HEK293 (cell line): ENCODE results near the gene TCERG1L.

Experiments used
- TF ChIP-seq, protein P1 (sequence below): fragments of 450-650 bp; formaldehyde crosslinking; IDR thresholded peaks from 2 replicates; pipeline ENCODE4 v1.5.1; 2016; ENCODE audit warnings: missing biosample characterization, missing genetic modification characterization
- TF ChIP-seq, protein P2 (sequence below): fragments of 450-650 bp; formaldehyde crosslinking; IDR thresholded peaks from 2 replicates; pipeline ENCODE4 v1.5.1; 2016; ENCODE audit warnings: missing biosample characterization, missing genetic modification characterization
- TF ChIP-seq, protein P3 (sequence below): sonication (generic); formaldehyde crosslinking; IDR thresholded peaks from 2 replicates; pipeline ENCODE4 v1.8.1; 2022; ENCODE audit warnings: mild to moderate bottlenecking, moderate library complexity, missing genetic modification reagents

DNA sequence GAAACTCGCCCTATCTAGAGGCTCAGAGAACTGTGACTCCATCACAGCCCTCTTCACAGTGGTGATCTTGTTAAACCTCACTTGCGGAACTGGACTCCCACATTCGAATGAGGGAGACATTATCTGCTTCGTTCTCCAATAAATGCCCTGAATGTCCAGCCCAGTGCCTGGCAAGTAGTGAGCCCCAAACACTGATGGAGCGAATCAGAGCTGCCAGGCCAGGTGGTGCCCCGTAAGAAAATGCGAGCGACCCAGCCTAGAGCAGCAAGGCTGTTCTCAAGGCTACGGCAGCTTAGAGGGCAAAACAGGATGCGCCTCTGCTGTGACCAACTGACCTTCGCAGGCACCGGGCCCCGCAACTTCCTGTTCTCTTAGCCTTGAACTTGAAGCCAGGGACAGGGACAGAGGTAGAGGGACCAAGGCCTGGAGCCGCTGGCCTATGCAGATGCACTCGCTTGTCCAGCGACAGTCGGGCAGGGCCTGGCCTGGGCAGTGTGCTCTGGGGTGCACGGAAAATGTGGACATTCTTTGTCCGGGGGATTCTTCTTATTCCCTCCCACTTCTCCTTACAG lies 217.6 kb downstream of the TCERG1L start:
- TF ChIP-seq, protein P1, sequence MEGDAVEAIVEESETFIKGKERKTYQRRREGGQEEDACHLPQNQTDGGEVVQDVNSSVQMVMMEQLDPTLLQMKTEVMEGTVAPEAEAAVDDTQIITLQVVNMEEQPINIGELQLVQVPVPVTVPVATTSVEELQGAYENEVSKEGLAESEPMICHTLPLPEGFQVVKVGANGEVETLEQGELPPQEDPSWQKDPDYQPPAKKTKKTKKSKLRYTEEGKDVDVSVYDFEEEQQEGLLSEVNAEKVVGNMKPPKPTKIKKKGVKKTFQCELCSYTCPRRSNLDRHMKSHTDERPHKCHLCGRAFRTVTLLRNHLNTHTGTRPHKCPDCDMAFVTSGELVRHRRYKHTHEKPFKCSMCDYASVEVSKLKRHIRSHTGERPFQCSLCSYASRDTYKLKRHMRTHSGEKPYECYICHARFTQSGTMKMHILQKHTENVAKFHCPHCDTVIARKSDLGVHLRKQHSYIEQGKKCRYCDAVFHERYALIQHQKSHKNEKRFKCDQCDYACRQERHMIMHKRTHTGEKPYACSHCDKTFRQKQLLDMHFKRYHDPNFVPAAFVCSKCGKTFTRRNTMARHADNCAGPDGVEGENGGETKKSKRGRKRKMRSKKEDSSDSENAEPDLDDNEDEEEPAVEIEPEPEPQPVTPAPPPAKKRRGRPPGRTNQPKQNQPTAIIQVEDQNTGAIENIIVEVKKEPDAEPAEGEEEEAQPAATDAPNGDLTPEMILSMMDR (tag by site-specific recombination): no peak
- TF ChIP-seq, protein P2, sequence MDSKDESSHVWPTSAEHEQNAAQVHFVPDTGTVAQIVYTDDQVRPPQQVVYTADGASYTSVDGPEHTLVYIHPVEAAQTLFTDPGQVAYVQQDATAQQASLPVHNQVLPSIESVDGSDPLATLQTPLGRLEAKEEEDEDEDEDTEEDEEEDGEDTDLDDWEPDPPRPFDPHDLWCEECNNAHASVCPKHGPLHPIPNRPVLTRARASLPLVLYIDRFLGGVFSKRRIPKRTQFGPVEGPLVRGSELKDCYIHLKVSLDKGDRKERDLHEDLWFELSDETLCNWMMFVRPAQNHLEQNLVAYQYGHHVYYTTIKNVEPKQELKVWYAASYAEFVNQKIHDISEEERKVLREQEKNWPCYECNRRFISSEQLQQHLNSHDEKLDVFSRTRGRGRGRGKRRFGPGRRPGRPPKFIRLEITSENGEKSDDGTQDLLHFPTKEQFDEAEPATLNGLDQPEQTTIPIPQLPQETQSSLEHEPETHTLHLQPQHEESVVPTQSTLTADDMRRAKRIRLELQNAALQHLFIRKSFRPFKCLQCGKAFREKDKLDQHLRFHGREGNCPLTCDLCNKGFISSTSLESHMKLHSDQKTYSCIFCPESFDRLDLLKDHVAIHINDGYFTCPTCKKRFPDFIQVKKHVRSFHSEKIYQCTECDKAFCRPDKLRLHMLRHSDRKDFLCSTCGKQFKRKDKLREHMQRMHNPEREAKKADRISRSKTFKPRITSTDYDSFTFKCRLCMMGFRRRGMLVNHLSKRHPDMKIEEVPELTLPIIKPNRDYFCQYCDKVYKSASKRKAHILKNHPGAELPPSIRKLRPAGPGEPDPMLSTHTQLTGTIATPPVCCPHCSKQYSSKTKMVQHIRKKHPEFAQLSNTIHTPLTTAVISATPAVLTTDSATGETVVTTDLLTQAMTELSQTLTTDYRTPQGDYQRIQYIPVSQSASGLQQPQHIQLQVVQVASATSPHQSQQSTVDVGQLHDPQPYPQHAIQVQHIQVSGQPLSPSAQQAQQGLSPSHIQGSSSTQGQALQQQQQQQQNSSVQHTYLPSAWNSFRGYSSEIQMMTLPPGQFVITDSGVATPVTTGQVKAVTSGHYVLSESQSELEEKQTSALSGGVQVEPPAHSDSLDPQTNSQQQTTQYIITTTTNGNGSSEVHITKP: no peak
- TF ChIP-seq, protein P3, sequence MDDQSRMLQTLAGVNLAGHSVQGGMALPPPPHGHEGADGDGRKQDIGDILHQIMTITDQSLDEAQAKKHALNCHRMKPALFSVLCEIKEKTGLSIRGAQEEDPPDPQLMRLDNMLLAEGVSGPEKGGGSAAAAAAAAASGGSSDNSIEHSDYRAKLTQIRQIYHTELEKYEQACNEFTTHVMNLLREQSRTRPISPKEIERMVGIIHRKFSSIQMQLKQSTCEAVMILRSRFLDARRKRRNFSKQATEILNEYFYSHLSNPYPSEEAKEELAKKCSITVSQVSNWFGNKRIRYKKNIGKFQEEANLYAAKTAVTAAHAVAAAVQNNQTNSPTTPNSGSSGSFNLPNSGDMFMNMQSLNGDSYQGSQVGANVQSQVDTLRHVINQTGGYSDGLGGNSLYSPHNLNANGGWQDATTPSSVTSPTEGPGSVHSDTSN (CRISPR knock-in tag): no peak
